B cell (primary cell): Measurements from ENCODE around the gene USP34.

Source experiments
- EZH2 ChIP-seq: IDR thresholded peaks from 2 replicates; pipeline ENCODE4 v1.6.1; 2012; ENCODE audit warnings: borderline replicate concordance, low read depth, mild to moderate bottlenecking, moderate library complexity, low read length; ENCODE audit not compliant: insufficient read depth, poor library complexity, severe bottlenecking
- TF ChIP-seq, protein P1 (sequence below): fragments of 200-600 bp; IDR thresholded peaks from one replicate; pipeline ENCODE4 v1.8.0; 2022; ENCODE audit warnings: antibody characterized with exemption, mild to moderate bottlenecking

DNA sequence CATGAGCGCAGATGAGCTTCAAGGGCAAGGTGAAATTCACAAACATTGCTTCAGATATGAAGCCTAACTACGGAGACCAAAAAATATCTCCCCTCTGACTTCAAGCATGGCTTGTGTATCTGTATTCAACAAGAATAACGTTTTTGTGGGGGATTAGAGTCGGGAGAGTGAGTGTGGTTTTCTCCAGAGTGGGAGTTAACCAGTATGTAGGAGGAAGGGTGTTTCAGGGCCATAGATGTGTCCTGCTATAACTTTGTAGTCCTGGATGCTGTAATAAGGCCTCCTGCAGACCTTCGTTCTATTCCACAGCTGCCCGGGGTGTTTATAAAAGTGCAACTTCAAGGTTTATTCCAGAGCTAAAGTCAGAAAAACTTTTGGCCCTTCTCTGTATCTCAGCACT is 321.8 kb downstream of the USP34 start:
- TF ChIP-seq, protein P1, sequence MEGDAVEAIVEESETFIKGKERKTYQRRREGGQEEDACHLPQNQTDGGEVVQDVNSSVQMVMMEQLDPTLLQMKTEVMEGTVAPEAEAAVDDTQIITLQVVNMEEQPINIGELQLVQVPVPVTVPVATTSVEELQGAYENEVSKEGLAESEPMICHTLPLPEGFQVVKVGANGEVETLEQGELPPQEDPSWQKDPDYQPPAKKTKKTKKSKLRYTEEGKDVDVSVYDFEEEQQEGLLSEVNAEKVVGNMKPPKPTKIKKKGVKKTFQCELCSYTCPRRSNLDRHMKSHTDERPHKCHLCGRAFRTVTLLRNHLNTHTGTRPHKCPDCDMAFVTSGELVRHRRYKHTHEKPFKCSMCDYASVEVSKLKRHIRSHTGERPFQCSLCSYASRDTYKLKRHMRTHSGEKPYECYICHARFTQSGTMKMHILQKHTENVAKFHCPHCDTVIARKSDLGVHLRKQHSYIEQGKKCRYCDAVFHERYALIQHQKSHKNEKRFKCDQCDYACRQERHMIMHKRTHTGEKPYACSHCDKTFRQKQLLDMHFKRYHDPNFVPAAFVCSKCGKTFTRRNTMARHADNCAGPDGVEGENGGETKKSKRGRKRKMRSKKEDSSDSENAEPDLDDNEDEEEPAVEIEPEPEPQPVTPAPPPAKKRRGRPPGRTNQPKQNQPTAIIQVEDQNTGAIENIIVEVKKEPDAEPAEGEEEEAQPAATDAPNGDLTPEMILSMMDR = no peak
- no peak for TF ChIP-seq EZH2
